Kasumi-1 (cell line): Measurements from ENCODE around the gene SPOCK1.
A peak's percentile ranks its signal among the peaks of the same experiment; 100 is the strongest.

ENCODE experiments used
- DNase-seq, 2 experiments: peaks; one replicate each; lab custom pipeline; 2025; lab: John Stamatoyannopoulos, UW

The SPOCK1 gene

DNA sequence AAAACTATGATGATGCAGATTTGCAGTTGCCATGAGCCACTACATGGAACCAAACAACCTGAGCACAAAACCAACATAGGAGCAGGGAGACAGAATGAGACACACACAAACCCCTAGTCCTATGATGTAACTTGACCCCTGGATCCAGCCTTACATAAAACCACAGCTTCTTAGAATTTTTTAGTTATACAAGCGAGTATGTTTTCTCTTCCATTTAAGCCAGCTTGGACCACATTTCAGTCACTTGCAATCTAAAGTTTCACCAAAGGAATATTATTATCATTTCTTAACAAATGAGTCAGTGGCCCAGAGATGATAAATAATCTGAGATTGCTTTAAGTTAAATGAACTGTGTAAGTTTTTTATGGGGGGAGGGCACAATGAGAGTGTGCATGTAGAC, 6.8 kb downstream of the SPOCK1 start:
- no peak for DNase-seq

DNA sequence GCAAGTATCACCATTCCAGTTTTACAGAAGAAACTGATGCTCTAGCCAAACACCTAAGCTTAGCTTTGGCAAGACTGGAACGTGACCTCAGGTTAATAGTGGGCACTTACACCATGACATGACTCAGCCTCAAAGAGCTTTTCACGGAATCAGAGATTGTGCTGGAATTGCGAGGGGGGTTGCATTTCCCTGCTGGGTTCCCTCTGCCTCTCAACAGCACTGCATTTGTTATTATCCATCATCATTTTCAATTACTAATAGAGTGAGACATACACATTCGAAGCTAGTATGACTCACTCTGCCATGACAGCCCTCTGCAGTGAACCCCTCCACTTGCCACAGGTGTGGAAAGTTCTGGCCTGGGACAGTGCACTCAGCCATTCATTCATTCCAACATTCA, 8.0 kb downstream of the SPOCK1 start:
- DNase-seq = no peak

- no peak for DNase-seq
Measured at GRCh38 chr5:137490591-137490990, 8.5 kb downstream of the SPOCK1 start.

GRCh38 chr5:137488974-137489373, 10.2 kb downstream of the SPOCK1 start:
- DNase-seq = no peak

- DNase-seq = no peak
Measured at GRCh38 chr5:137488516-137488915, 10.6 kb downstream of the SPOCK1 start.

GRCh38 chr5:137487600-137487999, 11.5 kb downstream of the SPOCK1 start:
- no peak for DNase-seq

DNA sequence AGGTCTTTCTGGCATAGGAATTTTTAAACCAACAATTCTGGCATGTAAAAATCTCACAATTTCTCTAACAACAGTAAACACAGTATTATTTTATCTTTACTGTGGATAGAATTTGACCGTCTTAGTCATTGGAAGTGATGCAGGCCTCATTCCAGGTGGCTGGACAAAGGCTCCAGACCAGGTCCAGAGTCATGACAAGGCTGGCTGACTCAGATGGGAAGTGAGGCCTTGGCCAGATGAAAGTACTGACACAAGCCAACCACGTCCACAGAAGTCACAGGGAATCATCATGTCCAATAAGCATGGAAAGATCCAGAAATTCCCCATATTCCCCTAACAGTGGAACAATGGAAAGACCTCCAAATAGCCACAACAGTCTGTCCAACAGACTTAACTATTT, 12.4 kb downstream of the SPOCK1 start:
- no peak for DNase-seq

- no peak for DNase-seq
Measured at GRCh38 chr5:137481596-137481995, 17.5 kb downstream of the SPOCK1 start.

DNA sequence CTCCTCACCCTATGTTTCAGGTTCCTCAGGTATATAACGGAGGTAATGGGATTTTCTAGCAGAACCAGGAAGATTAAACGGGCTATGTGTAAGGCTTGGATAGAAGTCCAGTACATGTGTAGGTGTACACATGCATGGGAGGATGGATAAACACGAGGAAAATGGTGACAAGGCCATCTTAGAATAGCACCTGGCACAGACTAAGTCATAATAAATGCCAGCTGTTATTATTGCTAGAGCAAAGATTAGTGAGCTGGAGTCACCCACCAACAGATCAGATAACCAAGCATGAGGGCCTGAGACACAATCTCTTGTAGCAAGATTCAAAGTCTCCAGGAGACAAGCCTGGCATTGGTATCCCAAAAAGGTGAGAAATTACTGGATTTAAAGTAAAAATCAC, 21.1 kb downstream of the SPOCK1 start:
- no peak for DNase-seq

DNA sequence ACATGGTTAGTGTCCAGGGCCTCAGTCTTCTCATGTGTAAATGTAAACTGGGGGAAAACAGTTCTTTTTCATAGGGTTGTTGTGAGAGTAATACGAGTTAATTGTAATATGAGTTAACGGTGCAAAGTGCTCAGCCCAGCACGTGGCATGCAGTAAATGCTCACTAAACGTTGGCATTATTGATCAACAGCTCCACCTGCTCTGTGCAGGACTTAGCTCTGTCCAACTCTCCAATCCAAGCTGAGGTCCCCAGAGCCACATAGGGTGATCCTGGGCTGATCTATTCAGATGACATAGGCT, 28.3 kb downstream of the SPOCK1 start:
- DNase-seq = no peak

GRCh38 chr5:137470111-137470920, 28.8 kb downstream of the SPOCK1 start:
- DNase-seq = no peak

- DNase-seq = no peak
Measured at GRCh38 chr5:137466889-137467288, 32.2 kb downstream of the SPOCK1 start.

DNA sequence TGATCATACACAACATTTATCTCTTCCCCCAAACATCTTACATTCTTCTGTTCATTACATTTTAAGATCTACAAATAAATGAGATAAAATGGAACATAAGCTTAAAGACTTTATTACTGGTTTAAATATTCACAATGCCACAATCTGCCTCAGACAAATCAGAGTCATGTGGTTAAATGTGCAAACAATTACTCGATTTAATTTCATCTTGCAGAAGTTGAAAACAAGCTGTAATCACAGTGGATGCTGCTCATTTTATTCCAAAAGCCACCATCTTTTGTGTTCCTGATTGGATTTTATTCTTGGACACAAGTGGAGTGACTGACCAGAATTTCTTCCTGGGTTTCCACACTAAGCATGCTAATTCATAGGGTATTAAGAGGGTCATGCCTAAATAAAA, 33.2 kb downstream of the SPOCK1 start:
- no peak for DNase-seq

GRCh38 chr5:137462816-137463520, 36.2 kb downstream of the SPOCK1 start:
- DNase-seq = no peak

GRCh38 chr5:137462265-137462590, 36.9 kb downstream of the SPOCK1 start:
- DNase-seq = no peak

DNA sequence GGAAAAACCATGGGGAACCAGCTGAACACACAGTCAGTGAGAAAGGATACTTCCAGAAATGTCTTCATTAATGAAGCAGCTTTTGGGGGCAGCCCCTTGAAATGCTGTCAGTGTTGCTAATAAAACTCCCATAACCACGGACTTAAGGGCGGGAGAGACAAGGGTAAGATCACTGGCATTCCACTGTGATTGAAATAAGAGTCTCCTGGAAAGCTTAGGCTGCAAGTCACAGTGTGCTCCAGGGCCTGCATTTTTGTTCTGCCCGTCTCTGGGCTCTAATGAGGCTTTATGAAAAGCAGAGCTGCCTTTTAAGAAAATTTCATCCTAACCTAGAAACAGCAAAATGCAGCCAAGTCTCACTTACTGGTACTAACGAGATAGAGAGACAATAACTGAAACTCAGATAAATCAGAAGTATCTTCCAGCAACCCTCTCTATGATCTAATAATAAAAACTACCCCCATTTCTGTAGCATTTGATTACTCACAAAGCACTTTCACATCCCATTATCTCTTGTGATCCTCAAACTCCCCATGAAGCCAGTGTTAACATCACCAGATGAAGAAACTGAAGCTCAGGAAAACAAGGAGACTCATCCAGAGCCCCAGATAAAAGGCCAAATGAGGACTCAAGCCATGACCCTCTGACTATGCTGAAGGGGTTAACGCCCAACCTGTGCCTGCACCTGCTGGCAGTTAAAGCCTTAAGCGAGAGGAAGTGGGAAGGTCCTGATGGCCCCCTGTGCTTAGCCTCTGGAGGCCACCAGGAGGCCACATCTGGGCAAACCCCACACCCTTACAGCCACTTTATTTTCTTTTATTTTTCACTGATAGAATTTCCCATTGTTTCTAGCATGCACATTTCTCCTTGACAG, 37.5 kb downstream of the SPOCK1 start:
- DNase-seq = no peak

- DNase-seq = no peak
Measured at GRCh38 chr5:137454671-137455070, 44.5 kb downstream of the SPOCK1 start.

GRCh38 chr5:137453483-137454080, 45.5 kb downstream of the SPOCK1 start:
- peak; percentile 23 to 66 for DNase-seq

DNA sequence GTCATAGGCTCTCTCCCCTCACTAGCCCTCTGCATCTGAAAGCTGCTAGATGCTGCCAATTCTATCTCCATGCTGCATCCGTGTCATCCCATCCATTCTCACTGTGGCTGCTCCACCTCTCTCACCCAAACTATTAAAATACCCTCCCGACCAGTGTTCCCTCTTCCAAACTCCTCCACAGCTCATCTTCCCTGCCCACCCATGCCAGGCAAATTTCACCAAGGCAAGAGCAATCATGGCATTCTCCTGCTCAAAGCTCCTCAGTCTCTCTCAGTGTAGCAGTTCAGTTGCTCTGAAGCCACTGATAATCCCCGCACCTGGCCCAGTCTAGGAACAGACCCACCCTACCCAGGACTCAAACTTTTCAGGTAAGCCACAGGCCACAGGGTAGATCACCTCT, 48.4 kb downstream of the SPOCK1 start:
- DNase-seq = no peak

GRCh38 chr5:137448868-137449267, 50.3 kb downstream of the SPOCK1 start:
- DNase-seq = no peak

GRCh38 chr5:137446615-137447014, 52.5 kb downstream of the SPOCK1 start:
- DNase-seq = no peak

- no peak for DNase-seq
Measured at GRCh38 chr5:137446151-137446550, 53.0 kb downstream of the SPOCK1 start.

DNA sequence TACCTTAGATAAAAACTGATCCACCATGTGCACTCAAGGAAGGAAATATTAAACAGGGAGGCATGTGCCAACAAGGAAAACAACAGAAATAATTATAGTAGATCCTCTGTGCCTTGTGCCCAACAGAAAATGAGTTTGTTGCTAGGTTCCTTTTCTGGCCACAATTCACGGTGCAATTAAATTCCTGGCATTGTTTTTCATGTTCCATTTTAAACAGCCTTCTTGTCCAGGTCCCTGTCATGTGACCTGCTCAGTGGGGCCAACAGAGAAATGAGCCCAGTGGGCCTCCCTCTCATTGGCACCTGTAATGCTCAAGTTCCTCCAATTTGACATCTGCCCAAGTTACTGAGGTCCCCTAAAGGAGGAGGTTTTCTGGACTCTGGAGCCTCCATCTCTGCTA, 56.5 kb downstream of the SPOCK1 start:
- no peak for DNase-seq
